GM10847 (cell line): ENCODE results near the gene VWA2.

Source experiments
- POLR2A ChIP-seq: IDR thresholded peaks from 2 replicates; pipeline ENCODE4 v1.6.1; 2011; ENCODE audit not compliant: insufficient read length; ENCODE audit errors: extremely low read depth

VWA2 gene

GRCh38 chr10:114293075-114293474 is 54.0 kb downstream of the VWA2 start:
- TF ChIP-seq POLR2A: no peak

DNA sequence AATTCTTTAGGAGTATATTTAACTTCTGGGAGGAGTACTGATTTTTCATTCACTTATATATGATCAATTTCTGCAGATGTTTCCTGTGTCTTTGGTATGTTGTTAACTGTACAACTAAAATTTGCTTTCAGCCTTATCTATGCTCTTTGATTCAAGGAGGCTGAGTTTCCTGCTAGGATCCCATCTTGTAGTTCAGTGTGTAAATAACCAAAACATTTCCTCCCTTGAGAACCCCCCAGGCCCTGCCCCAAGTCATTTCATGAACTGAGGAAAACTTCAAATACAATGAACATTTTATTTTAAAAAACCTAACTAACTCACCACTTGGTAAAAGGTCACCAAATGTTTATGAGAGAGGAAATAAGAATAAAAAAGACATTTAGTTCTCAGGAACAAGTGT is 55.5 kb downstream of the VWA2 start:
- TF ChIP-seq POLR2A: no peak

GRCh38 chr10:114295393-114295792 is 56.3 kb downstream of the VWA2 start:
- TF ChIP-seq POLR2A: no peak

- TF ChIP-seq POLR2A: no peak
Observed at GRCh38 chr10:114297136-114297705, 58.2 kb downstream of the VWA2 start.

DNA sequence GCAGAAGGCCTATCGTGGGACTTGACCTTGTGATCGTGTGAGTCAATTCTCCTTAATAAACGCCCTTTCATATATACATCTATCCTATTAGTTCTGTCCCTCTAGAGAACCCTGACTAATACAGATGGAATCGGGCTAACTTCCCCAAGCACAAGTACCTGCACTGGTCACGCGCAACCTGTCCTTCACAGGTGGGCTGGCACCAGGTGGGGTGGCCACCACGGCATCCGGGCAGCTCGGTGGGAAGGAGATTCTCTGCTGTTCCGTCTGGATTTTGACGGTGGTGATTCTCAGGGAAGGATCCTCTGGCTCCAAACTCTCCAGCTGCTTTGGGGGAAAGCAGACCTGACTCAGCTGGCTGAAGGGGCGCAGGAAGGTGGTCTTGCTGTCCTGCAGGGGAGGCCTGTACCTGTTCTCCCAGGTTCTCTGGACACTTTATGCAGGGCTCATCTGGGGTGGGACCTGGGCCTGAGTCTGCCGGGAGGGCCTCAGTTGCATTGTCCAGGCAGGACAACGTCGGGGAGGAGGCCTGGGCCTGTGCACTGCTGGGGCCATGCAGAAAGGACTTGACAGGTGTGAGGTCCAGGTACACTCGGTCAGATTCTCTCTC is 61.1 kb downstream of the VWA2 start:
- TF ChIP-seq POLR2A: no peak

- TF ChIP-seq POLR2A: no peak
Observed at GRCh38 chr10:114301177-114301576, 62.1 kb downstream of the VWA2 start.

- no peak for TF ChIP-seq POLR2A
Observed at GRCh38 chr10:114301951-114302710, 63.1 kb downstream of the VWA2 start.

DNA sequence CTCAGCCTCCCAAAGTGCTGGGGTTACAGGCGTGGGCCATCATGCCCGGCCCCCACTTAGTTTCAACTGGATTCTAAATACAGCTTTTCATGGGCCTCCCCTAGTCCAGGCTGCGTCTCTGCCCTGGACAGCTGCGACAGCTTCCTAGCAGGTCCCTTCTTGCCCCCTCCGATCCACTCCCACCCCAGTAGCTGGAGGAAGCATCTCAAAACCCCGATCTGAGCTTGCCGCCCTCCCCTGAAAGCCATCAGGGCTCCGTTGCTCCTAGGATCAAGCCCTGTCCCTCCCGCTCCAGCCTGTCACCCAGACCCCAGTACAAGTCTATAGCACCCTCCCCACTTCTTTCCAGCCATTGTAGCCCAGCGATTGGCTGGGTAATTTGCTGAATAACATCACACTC is 64.5 kb downstream of the VWA2 start:
- TF ChIP-seq POLR2A: no peak

DNA sequence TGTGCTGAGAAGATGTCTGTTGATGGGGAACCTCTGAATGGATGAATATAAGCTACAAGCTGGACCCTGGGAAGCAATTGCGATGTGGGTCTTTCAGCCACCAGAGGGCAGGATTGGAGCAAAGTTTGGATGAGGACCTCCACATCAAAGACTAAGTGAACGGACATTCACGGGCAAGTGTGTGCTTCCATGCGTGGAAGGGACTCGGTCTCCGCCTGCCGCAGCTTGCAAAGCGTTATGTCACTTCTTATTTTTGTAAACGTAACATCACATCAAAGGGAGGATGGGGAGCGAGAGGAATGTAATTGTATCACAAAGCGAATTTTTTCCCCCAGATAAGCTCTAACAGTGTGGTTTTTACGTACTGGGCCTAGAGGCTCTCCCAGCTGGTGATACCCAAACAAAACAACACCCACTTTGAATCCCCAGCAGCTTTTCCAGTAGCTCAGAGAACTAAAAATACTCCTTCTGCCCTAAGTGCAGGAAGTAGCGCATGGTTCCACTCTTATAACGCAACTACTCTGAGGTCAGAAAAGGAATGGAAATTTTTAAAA is 65.0 kb downstream of the VWA2 start:
- no peak for TF ChIP-seq POLR2A

DNA sequence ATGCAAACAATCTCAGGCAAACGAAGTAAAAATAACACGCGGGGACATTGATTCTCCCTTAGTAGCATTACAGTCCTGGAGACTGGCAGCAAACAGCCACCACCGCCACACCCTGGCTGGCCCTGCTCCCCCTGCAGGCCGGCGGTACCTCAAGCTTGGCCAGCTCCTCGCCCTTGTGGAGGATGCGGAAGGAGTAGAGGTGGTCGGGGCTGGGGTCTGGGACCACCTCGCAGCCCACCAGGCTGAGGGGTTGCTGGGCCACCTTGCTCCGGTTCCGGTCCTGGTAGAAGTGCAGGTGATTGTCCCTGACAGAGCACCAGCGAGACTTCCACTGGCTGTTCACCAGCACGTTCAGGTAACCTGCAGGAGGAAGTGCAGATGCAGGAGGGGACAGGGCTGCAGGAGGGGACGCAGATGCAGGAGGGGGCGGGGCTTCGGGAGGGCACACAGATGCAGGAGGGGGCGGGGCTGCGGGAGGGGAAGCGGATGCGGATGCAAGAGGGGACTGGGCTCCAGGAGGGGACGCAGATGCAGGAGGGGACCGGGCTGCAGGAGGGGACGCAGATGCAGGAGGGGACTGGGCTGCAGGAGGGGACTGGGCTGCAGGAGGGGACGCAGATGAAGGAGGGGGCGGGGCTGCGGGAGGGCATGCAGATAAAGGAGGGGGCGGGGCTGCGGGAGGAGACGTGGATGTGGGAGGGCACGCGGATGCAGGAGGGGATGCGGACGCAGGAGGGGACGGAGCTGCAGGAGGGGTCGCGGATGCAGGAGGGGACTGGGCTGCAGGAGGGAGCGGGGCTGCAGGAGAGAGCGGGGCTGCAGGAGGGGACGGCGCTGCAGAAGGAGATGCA is 65.7 kb downstream of the VWA2 start:
- no peak for TF ChIP-seq POLR2A

DNA sequence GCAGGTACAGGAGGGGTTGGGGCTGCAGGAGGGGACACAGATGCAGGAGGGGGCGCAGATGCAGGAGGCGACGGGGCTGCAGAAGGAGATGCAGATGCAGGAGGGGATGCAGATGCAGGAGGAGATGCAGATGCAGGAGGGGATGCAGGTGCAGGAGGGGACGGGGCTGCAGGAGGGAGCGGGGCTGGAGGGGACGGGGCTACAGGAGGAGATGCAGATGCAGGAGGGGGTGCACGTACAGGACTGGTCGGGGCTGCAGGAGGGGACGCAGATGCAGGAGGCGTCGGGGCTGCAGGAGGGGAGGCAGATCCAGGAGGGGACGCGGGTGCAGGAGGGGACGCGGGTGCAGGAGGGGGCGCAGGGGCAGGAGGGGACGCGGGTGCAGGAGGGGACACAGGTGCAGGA is 66.5 kb downstream of the VWA2 start:
- TF ChIP-seq POLR2A: no peak

- TF ChIP-seq POLR2A: no peak
Observed at GRCh38 chr10:114306116-114306973, 67.3 kb downstream of the VWA2 start.

DNA sequence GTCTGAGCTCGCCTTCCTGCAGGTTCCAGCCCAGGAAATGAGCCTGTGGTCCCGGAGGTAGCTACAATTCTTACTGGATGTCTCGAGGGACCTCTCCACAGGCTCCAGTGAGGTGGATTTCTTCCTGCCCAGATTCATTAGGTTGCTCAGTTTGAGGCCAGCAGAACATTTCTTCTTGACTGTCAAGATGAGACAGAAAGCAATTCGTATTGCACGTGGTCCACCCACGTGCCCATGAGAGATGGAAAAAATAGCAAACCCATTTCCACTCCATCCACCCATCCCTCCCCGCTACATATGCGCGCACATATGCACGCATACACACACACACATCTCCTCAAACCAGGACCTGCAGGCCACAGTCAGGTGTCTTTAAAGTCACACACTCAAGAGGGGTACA is 68.7 kb downstream of the VWA2 start:
- TF ChIP-seq POLR2A: no peak

- no peak for TF ChIP-seq POLR2A
Observed at GRCh38 chr10:114308531-114309363, 69.7 kb downstream of the VWA2 start.

DNA sequence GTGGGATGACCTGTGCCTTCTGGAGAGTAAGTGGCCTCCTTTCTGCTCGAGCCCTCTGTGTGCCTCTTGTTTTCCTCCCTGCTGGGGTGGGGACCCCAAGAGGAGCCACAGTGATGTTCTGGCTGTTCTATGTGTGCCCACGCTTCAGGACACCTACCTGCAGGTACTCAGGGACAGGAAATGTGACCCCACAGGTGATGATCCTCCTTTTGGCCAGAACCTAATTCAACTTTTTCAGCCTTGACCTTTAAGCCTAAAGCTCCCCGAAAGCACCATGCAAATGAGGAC is 70.3 kb downstream of the VWA2 start:
- no peak for TF ChIP-seq POLR2A
